ENCODE measurements around the gene MARK1. TPM values are rescaled to one million over a fixed set of nuclear protein-coding genes. Genes with fewer than 3 reads are reported as not detected.

MARK1 gene
- total and polyA plus RNA-seq, 2 donors (not counting 1 experiment from before 2014, with no cell fraction given), result 0.99 to 1.1 TPM

- Histone ChIP-seq H3K79me2 (ENCODE audit: control insufficient read depth, insufficient read depth, low read length) (no peaks in the 10 kb centered on the region), H3K4me2 (ENCODE audit: extremely low read depth, insufficient read depth, low read length) (no peak overlapping the region), H3K27ac (ENCODE audit: insufficient read depth, low read length) (no peak overlapping the region), H3K4me1 (ENCODE audit: control insufficient read depth, extremely low read depth, insufficient read depth, low read length) (no peaks in the 10 kb centered on the region), H3K27me3 (ENCODE audit: control insufficient read depth, insufficient read depth, low read length) (peaks cover 2% of the 10 kb centered on the region), H2AFZ (ENCODE audit: low read length) (no peak overlapping the region), H3K9me3 (ENCODE audit: control insufficient read depth, insufficient read depth, low read depth, low read length) (no peaks in the 10 kb centered on the region), H3K4me3 (replicated peaks in 1 of 4; ENCODE audit: control extremely low read depth in 1 of 4, insufficient read depth in 1 of 4, low read depth in 3 of 4, low read length in 4 of 4) (no peak overlapping the region), H3K36me3 (ENCODE audit: control insufficient read depth, insufficient read depth, low read length) (no peaks in the 10 kb centered on the region), H4K20me1 (ENCODE audit: control insufficient read depth, extremely low read depth, insufficient read depth, low read length) (no peaks in the 10 kb centered on the region), H3K9ac (ENCODE audit: insufficient read depth, low read length) (no peak overlapping the region)
- DNase-seq (ENCODE audit: low read depth in 2 of 2), result no peak
- no peak for TF ChIP-seq EZH2 (IDR thresholded peaks at IDR 0.05; ENCODE audit: low read length, missing control alignments)
- TF ChIP-seq CTCF (conservative IDR thresholded peaks at IDR 0.05 in 1 of 2, IDR thresholded peaks at IDR 0.05 in 1 of 2; ENCODE audit: low read depth in 1 of 2, low read length in 2 of 2), result no peak
These were observed 168.4 kb downstream of the MARK1 start for GRCh38 chr1:220696226-220696862.

- Histone ChIP-seq H3K27me3 (ENCODE audit: control insufficient read depth, insufficient read depth, low read length) (peaks cover 2% of the 10 kb centered on the region), H4K20me1 (ENCODE audit: control insufficient read depth, extremely low read depth, insufficient read depth, low read length) (no peaks in the 10 kb centered on the region), H3K36me3 (ENCODE audit: control insufficient read depth, insufficient read depth, low read length) (no peaks in the 10 kb centered on the region), H3K4me1 (ENCODE audit: control insufficient read depth, extremely low read depth, insufficient read depth, low read length) (no peaks in the 10 kb centered on the region), H3K9me3 (ENCODE audit: control insufficient read depth, insufficient read depth, low read depth, low read length) (no peaks in the 10 kb centered on the region), H3K4me3 (replicated peaks in 1 of 4; ENCODE audit: control extremely low read depth in 1 of 4, insufficient read depth in 1 of 4, low read depth in 3 of 4, low read length in 4 of 4) (no peak overlapping the region), H3K79me2 (ENCODE audit: control insufficient read depth, insufficient read depth, low read length) (no peaks in the 10 kb centered on the region), H3K9ac (ENCODE audit: insufficient read depth, low read length) (no peak overlapping the region), H2AFZ (ENCODE audit: low read length) (no peak overlapping the region), H3K4me2 (ENCODE audit: extremely low read depth, insufficient read depth, low read length) (no peak overlapping the region), H3K27ac (ENCODE audit: insufficient read depth, low read length) (no peak overlapping the region)
- no peak for TF ChIP-seq EZH2 (IDR thresholded peaks at IDR 0.05; ENCODE audit: low read length, missing control alignments)
- no peak for TF ChIP-seq CTCF (conservative IDR thresholded peaks at IDR 0.05 in 1 of 2, IDR thresholded peaks at IDR 0.05 in 1 of 2; ENCODE audit: low read depth in 1 of 2, low read length in 2 of 2)
- peak; percentile 6 to 40 for DNase-seq (ENCODE audit: low read depth in 2 of 2)
These were observed 168.9 kb downstream of the MARK1 start for GRCh38 chr1:220696863-220697231.

- no peaks in the 10 kb centered on the region for H3K9me3 ChIP-seq (ENCODE audit: control insufficient read depth, insufficient read depth, low read depth, low read length)
- H2AFZ ChIP-seq (ENCODE audit: low read length), result no peak overlapping the region
- H3K27ac ChIP-seq (ENCODE audit: insufficient read depth, low read length), result no peak overlapping the region
- no peak overlapping the region for H3K4me2 ChIP-seq (ENCODE audit: extremely low read depth, insufficient read depth, low read length)
- H3K36me3 ChIP-seq (ENCODE audit: control insufficient read depth, insufficient read depth, low read length), result no peaks in the 10 kb centered on the region
- no peaks in the 10 kb centered on the region for H4K20me1 ChIP-seq (ENCODE audit: control insufficient read depth, extremely low read depth, insufficient read depth, low read length)
- no peak for DNase-seq (ENCODE audit: low read depth in 2 of 2)
- H3K4me1 ChIP-seq (ENCODE audit: control insufficient read depth, extremely low read depth, insufficient read depth, low read length), result no peaks in the 10 kb centered on the region
- TF ChIP-seq CTCF (conservative IDR thresholded peaks at IDR 0.05 in 1 of 2, IDR thresholded peaks at IDR 0.05 in 1 of 2; ENCODE audit: low read depth in 1 of 2, low read length in 2 of 2), result no peak
- no peak for TF ChIP-seq EZH2 (IDR thresholded peaks at IDR 0.05; ENCODE audit: low read length, missing control alignments)
- no peaks in the 10 kb centered on the region for H3K79me2 ChIP-seq (ENCODE audit: control insufficient read depth, insufficient read depth, low read length)
- peaks cover 2% of the 10 kb centered on the region for H3K27me3 ChIP-seq (ENCODE audit: control insufficient read depth, insufficient read depth, low read length)
- no peak overlapping the region for H3K9ac ChIP-seq (ENCODE audit: insufficient read depth, low read length)
- no peak overlapping the region for H3K4me3 ChIP-seq (replicated peaks in 1 of 4; ENCODE audit: control extremely low read depth in 1 of 4, insufficient read depth in 1 of 4, low read depth in 3 of 4, low read length in 4 of 4)
These were observed 169.4 kb downstream of the MARK1 start for GRCh38 chr1:220697326-220697725.
